GM18519 (cell line): ENCODE results near the gene MRPL21.

Experiments used
- ATAC-seq: cut with Tn5 transposase; IDR thresholded peaks from one replicate; pipeline ENCODE4 v1.9.1; 2021; ENCODE audit warnings: mild to moderate bottlenecking, moderate library complexity; ENCODE audit not compliant: unreplicated experiment, low FRiP score

MRPL21 gene

DNA sequence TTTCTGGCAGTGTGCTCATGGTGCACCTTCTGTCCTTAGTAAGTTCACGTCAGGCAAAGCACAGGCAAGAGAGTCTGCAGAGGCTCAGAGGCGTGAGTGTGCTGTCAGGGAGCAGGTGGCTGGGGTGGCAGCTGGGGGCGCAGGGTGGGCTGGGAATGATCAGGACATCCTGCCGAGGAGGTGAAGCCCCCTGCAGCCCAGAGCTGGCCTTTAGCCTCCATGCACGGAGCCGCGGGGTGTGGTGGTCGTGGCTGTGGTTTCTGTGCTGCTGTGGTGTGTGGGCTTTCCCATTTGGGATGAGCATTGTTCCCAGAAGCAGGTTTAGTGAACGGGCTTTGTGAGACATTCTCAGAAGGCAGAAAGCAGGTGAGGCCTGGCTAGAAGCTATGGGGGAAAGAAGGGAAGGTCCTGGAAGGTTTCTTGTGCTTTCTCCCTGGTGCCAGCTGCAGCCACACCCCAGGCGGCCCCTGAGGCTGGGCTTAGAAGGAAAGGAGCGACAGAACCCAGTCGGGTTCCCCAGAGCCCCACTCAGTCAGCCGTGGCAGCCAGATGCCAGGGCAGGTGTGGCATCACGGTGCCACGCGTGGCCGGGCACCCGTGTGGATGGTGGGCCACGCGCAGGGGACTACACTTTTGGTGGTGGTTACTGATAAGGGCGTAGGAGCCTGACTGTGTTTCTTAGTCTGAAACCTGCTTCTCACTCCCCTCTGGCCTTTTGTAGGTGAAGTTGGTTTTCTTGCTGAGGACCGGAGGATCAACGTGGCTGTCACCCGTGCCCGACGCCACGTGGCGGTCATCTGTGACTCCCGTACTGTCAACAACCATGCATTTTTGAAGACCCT, 32.1 kb upstream of the MRPL21 start:
- no peak for ATAC-seq

DNA sequence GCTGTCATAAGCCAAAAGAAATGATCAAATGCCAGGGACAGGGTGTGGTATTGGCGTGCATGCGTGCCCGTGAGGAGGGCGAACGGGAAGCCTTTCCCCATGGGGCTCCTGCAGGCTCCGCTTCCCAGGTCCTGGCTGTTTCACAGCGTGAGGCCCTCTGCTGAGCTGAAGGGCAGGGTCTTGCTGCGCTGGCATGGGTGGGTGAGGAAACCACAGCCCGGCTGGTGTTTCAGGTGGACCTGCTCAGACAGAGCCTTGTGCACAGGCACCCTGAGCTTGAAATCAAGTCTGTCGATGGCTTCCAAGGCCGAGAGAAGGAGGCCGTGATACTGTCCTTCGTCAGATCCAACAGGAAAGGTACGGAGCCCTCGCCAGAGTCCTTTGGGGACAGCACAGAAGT, 31.4 kb upstream of the MRPL21 start:
- ATAC-seq, result no peak

DNA sequence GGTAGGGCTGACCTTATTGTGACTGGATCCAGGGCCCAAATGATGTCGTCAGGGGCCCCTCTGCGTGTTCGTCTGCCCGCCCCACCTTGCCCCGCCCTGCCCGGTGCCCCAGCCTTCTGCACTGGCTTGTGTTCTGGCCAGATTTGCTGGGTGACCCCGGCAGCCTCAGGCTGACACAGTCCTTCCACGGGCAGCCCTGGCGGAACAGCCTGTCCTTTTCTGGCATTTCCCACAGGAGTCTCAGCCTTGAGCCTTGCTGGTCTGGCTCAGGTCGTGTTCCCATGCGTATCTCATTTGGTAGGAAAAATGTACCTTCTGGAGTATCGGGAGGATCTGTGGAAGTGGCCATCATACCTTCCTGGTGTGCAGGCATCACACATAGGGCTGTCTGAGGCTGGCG, 31.0 kb upstream of the MRPL21 start:
- ATAC-seq, result no peak

DNA sequence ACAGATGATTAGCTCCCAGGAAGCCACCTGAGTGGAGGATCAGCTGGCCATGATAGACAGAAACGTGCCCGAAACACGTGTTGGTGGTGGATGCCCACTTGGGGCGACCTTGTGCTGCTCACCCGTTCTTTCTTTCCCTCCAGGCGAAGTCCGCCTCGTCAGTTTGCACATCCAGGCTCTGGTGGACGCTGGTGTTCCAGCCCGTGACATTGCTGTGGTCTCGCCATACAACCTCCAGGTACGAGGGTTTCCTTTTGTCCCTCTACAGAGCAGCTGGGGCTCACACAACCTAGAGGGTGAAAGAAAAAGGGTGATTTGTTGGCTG, 30.7 kb upstream of the MRPL21 start:
- ATAC-seq, result no peak

DNA sequence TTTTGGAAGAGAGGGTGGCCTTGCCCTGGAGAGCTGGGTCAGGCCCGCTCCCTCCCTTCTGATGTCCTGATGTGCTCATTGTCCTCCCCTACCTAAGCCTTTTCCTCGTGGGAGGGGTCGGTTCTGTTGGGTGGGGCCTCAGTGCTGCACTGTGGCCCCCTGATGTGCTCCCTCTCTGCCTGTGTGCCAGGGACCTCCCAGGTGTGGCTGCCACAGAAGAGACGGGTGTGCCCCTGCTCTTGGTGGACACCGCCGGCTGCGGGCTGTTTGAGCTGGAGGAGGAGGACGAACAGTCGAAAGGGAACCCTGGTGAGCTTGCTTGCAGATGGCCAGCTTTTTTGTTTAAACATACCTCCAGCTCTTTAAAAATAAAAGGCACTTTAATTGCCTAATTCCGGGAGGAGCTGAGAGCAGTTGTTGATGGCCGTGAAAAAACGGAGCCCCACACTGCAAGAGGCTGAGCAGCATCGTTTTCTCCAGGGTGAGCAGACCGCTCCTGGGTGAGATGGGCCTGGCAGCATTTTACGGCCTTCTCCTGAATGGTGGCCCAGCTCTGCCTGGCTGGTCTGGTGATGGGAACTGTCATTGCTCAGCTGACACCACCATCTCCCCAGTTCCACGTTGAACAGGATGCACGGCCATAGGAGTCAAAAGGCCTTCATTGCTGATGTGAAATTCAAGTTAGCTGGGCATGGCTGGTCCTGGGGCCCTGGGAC, 30.1 kb upstream of the MRPL21 start:
- ATAC-seq, result no peak

DNA sequence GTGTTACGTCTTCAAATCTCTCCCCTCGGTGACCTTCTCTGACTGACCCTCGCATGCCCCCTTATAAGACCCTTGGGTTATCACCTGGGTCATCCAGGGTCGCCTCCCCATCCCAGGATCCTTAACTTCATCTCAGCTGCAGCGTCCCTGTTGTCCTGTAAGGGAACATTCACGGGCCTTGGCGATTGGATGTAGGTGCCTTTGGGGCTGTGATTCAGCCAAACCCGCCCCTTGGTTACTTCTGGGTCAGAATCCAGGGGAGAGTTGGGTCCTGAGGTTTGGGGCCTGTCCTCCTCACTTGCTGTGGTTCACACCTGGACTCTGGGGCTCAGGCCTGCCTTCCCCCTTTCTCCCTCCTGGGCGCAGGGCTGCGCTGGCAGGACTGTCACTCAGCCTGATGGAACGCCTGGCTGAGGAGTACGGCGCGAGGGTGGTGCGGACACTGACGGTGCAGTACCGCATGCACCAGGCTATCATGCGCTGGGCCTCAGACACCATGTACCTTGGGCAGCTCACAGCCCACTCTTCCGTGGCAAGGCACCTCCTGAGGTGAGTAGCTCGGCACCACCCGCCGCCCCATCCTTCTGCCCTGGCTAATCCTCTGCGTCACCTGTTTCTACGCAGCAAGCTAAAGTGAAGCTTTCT, 29.4 kb upstream of the MRPL21 start:
- ATAC-seq, result no peak

DNA sequence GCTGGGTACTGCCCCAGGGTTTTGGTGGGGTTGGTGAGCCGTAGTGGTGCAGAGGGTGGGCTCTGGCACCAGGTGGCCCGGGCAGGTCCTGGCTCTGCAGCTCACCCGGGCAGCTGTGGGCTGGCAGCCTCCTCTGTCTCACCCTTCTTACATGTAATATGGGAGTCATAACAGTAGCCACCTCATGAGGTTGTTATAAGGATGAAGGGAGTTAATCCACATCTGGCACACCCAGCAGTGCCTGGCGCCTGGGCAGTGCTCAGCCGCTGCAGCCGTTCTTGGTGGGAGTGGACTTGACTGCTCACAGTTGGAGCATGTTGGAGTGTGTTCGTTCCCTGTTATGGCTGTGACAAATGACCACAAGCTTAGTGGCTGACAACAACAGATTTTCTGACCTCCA, 28.7 kb upstream of the MRPL21 start:
- no peak for ATAC-seq

DNA sequence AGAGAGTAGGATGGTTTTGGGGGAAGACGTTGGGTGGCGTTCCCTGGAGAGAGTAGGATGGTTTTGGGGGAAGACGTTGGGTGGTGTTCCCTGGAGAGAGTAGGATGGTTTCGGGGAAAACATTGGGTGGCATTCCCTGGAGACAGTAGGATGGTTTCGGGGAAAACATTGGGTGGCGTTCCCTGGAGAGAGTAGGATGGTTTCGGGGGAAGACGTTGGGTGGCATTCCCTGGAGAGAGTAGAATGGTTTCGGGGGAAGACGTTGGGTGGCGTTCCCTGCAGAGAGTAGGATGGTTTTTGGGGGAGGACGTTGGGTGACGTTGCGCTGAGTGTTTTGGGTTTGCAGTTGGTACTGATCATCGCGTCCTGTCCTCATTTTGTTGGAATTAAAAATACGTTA, 28.3 kb upstream of the MRPL21 start:
- ATAC-seq, result no peak

DNA sequence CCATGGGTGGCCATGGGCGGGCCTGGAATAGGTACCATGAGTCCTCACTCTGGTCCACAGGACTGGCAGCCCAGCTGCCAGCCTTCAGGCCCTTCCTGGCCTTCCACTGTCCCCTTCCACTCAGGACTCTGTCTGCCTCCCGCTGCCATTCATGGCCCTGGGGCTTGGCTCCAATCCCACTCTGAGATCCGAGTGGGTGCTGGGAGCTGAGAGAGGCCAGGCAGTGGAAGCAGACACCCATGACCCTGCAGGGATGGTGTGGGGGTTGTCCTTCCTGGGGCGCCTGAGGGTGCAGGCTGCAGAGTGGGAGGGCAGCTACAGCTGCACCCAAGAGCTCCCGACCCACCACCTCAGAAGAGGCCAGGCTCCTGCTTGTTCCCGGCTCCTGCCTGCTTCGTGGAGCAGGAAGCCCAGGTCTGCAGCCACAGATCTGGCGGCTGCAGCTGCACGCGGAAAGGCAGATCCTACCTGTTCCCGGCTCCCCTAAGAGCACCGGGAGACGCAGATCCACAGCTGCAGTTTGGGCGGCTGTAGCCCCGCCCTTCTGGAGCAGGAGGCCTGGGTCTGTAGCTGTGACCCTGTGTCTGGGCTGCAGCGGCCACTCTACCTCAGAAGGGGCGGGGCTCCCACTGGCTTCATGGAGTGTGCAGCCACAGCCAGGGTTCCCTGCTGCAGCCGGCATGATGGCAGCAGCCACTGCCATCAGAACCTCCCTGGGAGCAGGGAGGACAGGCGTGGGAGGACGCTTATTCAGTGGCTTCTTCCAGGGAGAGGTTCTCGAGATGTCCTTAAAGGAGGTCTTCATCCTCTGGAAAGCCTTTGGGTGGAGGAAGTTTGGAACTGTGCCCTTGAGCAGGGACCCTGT, 27.6 kb upstream of the MRPL21 start:
- no peak for ATAC-seq

DNA sequence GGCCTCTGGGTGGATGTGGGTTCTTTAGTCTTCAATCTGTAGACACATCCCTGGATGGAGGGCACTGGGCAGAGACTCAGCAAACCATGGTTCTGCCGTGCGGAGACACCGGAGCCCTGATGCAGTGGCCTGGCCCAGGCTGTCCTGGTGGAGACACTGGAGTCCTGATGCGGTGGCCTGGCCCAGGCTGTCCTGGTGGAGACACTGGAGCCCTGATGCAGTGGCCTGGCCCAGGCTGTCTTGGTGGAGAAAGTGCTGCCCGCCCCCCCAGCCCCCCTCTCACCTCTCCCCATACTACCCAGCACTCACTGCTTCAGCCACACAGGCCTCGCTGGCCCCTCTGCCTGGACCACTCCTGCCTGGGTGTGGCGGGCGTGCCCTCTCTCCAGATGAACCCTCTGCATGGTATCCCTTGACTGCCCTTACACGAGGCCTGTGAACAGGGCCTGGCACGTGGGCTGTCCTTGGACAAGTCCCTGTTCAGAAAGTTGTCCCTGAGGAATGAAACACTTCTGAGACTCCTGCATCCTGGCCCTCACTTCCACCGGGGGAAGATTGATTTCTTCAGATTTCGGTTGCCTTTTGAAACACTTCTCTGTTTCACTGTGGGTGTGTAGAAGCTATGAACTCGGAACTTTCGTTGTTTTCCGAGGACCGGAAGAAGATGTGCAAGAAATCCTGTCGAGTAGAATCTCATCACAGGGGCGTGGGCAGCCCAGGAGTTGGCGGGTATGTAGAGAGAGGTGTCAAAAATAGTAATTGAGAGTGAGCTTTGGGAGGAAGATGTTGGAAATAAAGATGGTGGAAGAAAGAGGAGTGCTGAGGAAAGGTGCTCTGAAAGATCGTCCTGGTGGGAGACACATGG, 26.3 kb upstream of the MRPL21 start:
- ATAC-seq, result no peak

DNA sequence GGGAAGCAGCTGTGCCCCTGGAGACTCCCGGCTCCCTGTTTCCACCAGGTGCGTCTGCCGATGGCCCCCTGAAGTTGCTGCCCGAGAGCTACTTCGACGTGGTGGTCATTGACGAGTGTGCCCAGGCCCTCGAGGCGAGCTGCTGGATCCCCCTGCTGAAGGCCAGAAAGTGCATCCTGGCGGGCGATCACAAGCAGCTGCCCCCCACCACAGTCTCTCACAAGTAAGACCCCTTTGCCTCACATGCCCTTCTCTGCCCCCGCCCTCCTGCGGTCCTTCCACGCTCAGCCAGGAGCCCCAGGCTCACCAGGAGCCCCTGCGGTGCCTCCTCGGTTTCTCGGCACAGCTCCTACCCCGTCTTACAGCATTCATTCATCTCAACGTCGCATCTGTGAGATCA, 25.5 kb upstream of the MRPL21 start:
- ATAC-seq, result no peak

DNA sequence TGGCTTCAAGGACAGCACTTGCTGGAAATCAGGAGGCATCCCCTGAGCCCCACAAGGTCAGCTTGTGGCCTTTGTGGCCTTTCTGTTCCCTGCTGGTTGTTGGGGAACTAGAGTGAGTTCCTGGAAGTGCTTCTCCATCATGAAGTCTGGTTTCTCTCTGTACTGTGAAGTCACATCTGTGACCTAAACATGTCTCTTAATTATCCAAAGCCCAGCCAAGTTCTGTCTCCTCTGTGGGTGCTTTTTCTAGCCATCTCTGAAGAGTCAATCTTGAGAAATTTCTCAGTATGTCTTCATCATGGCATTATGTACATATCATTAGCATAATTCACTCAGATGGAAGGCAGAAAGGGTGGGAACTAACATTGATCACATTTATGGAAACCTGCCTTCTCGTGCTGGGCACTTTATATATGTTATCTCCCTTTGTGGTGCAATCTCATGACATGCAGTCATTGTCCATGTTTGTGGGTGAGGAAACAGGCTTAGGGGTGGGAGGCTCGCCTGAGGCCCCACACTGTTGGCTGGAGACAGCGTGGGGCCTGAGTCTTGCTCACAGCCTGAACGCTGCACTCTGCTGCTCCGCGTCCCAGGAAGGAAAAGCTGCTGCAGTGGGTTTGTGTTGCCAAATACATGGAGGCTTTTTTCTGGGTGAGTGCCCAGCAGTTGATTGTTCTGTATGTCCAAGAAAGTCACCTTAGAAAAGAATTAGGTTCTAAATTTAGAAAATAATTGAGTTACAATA, 24.7 kb upstream of the MRPL21 start:
- no peak for ATAC-seq

DNA sequence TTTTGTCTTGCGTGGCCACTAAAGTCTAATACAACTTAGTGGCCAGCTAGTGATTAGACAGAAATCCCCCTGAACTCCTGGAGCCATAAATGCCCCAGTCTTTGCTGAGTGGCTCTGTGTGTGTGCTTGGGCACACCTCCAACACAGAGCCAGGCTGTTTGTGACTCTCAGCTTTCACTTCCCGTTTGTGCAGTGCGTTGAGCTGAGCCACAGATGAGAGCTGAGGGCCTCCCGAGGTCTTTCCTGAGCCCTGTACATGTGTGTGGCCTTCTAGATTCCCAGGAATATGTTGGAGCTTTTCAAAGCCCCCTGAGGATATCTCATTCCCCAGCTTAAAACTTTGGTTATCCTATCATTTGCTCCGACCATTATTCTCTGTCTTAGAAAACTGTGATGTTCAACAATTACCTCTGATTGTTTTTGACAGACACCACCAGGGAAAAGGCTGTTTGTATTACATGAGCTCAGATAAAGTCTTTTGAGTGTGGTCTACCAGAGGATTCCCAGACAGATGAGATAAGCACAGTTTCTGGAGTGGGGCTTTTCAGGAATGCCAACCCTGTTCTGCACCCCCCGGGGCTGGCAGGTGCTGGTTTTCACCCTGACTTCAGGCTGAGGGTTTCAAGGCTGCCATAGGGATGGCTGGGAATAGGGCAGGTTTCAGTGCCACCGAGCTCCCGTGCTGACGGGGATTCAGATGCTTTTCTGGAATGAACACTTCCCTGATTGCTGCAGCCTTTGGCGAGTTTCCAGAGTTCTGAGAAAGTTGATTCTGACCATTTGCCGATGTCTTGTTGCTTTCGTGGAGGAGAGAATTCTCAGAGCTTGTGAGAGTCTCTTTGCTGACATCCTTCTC, 23.9 kb upstream of the MRPL21 start:
- no peak for ATAC-seq

DNA sequence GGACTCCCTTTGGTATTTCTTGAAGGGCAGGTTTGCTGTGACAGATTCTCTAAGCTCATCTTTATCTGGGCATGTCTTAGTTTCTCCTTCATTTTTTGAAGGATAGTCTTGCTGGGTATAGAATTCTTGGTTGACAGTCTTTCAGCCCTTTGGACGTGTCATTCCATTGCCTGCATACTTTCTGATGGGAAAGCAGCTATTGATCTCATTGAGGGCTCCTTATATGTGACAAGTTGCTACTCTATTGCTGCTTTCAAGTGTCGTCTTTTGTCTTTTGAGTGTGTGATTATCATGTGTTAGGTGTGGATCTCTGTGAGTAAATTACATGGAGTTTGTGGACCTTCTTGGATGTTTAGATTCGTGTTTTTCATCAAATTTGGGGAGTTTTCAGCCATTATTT, 22.0 kb upstream of the MRPL21 start:
- no peak for ATAC-seq

DNA sequence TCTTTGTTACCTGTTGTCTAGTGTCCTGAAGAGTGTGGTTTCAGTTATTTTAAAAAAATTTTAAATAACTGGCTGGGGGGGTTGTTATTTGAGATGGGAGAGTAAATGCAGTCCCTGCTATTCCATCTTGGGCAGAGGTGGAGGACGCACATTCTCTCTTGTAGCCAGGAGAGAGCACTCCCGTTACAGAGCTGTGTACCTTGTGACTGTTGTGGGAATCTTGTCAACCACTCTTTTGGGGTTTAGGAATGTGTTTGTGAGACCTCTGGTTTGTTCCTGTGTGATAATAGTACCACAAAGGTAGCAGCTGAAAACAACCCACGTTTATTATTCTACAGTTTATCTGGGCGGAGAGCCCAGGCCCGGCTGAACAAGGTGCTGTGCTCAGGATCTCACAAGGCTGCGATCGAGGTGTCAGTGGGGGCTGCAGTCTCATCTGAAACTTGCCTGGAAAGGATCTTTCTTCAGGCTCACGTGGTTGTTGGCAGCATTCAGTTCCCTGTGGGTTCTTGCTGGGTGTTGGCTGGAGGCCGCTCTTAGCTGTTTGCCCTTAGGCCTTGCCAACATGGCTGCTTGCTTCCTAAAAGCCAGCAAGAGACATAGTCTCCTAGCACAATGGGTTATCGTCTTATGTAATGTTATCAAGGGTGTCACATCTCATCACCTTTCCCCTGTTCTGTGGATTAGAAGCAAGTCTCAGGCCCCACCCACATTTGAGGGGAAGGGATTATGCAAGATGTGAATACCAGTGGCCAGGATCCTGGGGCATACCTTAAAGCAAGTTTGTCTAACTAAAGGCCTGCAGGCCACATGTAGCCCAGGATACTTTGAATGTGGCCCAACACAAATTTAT, 20.7 kb upstream of the MRPL21 start:
- no peak for ATAC-seq

DNA sequence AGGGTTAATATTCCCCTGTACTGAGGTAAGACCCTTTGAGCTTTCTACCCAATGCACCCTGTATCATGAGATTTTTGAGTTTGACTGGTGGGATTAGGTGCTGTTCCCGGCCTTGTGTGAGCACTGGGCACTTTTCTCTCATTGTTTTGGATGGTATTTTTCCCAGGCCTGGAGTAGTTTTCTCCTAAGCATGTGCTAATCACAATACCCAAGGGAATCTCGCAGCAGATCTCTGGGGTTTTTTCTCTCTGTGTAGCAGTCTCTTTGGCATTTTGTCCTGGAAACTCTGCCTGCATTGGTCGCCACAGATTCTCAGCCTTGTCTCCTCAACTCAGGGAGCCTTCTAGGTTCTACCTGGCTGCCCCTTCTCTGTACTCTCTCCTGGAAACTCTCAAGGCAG, 20.0 kb upstream of the MRPL21 start:
- ATAC-seq, result no peak

DNA sequence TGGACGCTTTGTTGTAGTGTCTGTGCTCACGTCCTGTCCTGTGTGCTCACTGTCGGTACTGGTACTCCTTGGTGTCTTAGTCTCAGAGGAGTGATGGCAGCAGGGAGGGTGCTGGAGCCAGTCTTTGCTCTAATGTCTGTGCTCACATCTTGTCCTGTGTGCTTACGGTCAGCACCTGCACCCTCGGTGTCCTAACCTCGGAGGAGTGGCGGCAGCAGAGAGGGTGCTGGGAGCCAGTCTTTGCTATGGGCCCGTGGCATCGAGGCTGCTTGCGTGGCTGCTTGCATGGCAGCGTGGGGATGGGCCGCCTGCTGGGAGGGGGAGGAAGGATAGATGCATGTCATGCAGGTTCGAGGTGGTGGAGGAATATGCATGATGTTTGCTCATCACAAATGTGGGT, 12.8 kb upstream of the MRPL21 start:
- ATAC-seq, result no peak
